Liver (tissue), 9 donors: ENCODE measurements around the gene STAT6. TPM values are rescaled to one million over a fixed set of nuclear protein-coding genes. Genes with fewer than 3 reads are reported as not detected.

Experiments used
- DNase-seq: peaks from one replicate; pipeline ENCODE4 v3.0.0-alpha.2; 2017; ENCODE audit warnings: low spot score
- H3K27ac ChIP-seq, 2 donors: one replicate each; pipeline ENCODE4 v1.7.0; 2013; ENCODE audit warnings: inconsistent platforms in 2 of 2, low read length in 2 of 2, control low read depth in 1 of 2, low read depth in 1 of 2, mild to moderate bottlenecking in 1 of 2
- H3K27me3 ChIP-seq, 4 donors: one replicate each; pipeline versions ENCODE4 v1.6.1 to v1.7.0; 2013; ENCODE audit warnings: low read length in 3 of 4, inconsistent platforms in 1 of 4, mild to moderate bottlenecking in 1 of 4, moderate library complexity in 1 of 4; ENCODE audit not compliant: control insufficient read depth in 4 of 4, insufficient read depth in 4 of 4
- H3K36me3 ChIP-seq, 4 donors: one replicate each; pipeline versions ENCODE4 v1.6.1 to v1.7.0; 2013; ENCODE audit warnings: low read length in 3 of 4, mild to moderate bottlenecking in 3 of 4, low read depth in 1 of 4, moderate library complexity in 1 of 4; ENCODE audit not compliant: control insufficient read depth in 4 of 4, insufficient read depth in 3 of 4
- H3K4me1 ChIP-seq, 4 donors: one replicate each; pipeline versions ENCODE4 v1.6.1 to v1.7.0; 2013; ENCODE audit warnings: low read length in 3 of 4, mild to moderate bottlenecking in 3 of 4, moderate library complexity in 1 of 4; ENCODE audit not compliant: control insufficient read depth in 4 of 4, insufficient read depth in 4 of 4
- H3K4me3 ChIP-seq, 3 donors: one replicate each; pipeline versions ENCODE4 v1.6.1 to v1.7.0; 2013; ENCODE audit warnings: low read length in 3 of 3, control low read depth in 1 of 3, low read depth in 1 of 3, mild to moderate bottlenecking in 1 of 3
- H3K9ac ChIP-seq, 2 donors: one replicate each; pipeline ENCODE4 v1.7.0; 2013; ENCODE audit warnings: low read length in 2 of 2, mild to moderate bottlenecking in 2 of 2, moderate library complexity in 2 of 2, control low read depth in 1 of 2, low read depth in 1 of 2
- H3K9me3 ChIP-seq, 4 donors: one replicate each; pipeline versions ENCODE4 v1.6.1 to v1.7.0; 2013; ENCODE audit warnings: low read length in 3 of 4; ENCODE audit not compliant: control insufficient read depth in 4 of 4
- EGR1 ChIP-seq, 2 donors: IDR thresholded peaks; 2 replicates each; pipeline ENCODE4 v1.6.1; 2016 to 2018; ENCODE audit warnings: antibody characterized with exemption in 2 of 2, low read depth in 2 of 2
- FOXA2 ChIP-seq: IDR thresholded peaks from 2 replicates; pipeline ENCODE4 v1.6.1; 2016; ENCODE audit warnings: antibody characterized with exemption
- GABPA ChIP-seq, 2 donors: IDR thresholded peaks in 1 of 2; conservative IDR thresholded peaks in 1 of 2; 2 replicates each; pipeline ENCODE4 v1.6.1; 2016; ENCODE audit warnings: antibody characterized with exemption in 2 of 2, mild to moderate bottlenecking in 1 of 2, moderate library complexity in 1 of 2
- HNF4A ChIP-seq, 2 donors: conservative IDR thresholded peaks; 2 replicates each; pipeline ENCODE4 v1.6.1; 2016; ENCODE audit warnings: antibody characterized with exemption in 2 of 2, mild to moderate bottlenecking in 2 of 2
- HNF4G ChIP-seq: IDR thresholded peaks from 2 replicates; pipeline ENCODE4 v1.6.1; 2016; ENCODE audit warnings: antibody characterized with exemption
- JUND ChIP-seq, 2 donors: IDR thresholded peaks; 2 replicates each; pipeline ENCODE4 v1.6.1; 2016; ENCODE audit warnings: antibody characterized with exemption in 2 of 2
- NR2F2 ChIP-seq: IDR thresholded peaks from 2 replicates; pipeline ENCODE4 v1.6.1; 2016; ENCODE audit warnings: antibody characterized with exemption
- RAD21 ChIP-seq, 2 donors: IDR thresholded peaks; 2 replicates each; pipeline ENCODE4 v1.6.1; 2016; ENCODE audit warnings: antibody characterized with exemption in 2 of 2, mild to moderate bottlenecking in 2 of 2
- RXRA ChIP-seq, 2 donors: IDR thresholded peaks; 2 replicates each; pipeline ENCODE4 v1.6.1; 2017 to 2018; ENCODE audit warnings: antibody characterized with exemption in 2 of 2, mild to moderate bottlenecking in 1 of 2
- SP1 ChIP-seq: IDR thresholded peaks from 2 replicates; pipeline ENCODE4 v1.6.1; 2018; ENCODE audit warnings: antibody characterized with exemption, mild to moderate bottlenecking
- TAF1 ChIP-seq: conservative IDR thresholded peaks from 2 replicates; pipeline ENCODE4 v1.6.1; 2016; ENCODE audit warnings: antibody characterized with exemption, mild to moderate bottlenecking
- YY1 ChIP-seq: IDR thresholded peaks from 2 replicates; pipeline ENCODE4 v1.6.1; 2016; ENCODE audit warnings: antibody characterized with exemption, mild to moderate bottlenecking
- ZBTB33 ChIP-seq: IDR thresholded peaks from 2 replicates; pipeline ENCODE4 v1.6.1; 2016; ENCODE audit warnings: antibody characterized with exemption
- WGBS: extraction: QIAGEN DNeasy Blood & Tissue Kit; methylation state at CpG from one replicate; pipeline ENCODE4 v1.1.7; 2013; 5-methylcytosine and 5-hydroxymethylcytosine counted together
- polyA plus RNA-seq, 2 donors: library from polyadenylated mRNA; stranded (reverse) in 1 of 2; unstranded in 1 of 2; fragments of 200-250 nt in 1 of 2; fragments of >200 nt in 1 of 2; fragmentation: Nextera tagmentation in 1 of 2; extraction: Ambion mirVana in 1 of 2; gene quantifications; one replicate each; pipeline versions ENCODE4 v1.2.1 to v1.2.3, GENCODE V29; 2013 to 2015
- total RNA-seq, 2 donors: library from RNA; depleted of rRNA; stranded (reverse); fragments of >200 nt; gene quantifications; one replicate each; pipeline ENCODE4 v1.2.3, GENCODE V29; 2014
- TF ChIP-seq, protein P1 (sequence below): IDR thresholded peaks from 2 replicates; pipeline ENCODE4 v1.6.1; 2016; ENCODE audit warnings: antibody characterized with exemption, mild to moderate bottlenecking
- TF ChIP-seq, protein P2 (sequence below): IDR thresholded peaks from 2 replicates; pipeline ENCODE4 v1.6.1; 2016; ENCODE audit warnings: antibody characterized with exemption
- TF ChIP-seq, protein P3 (sequence below): IDR thresholded peaks from 2 replicates; pipeline ENCODE4 v1.6.1; 2016; ENCODE audit warnings: antibody characterized with exemption
- donor health status: healthy.
- donor health status: healthy.
- donor health status: healthy.
- donor health status: healthy.
- donor health status: healthy.

The STAT6 gene
- total and polyA plus RNA-seq, 4 donors = 27.4 to 57.4 (median 43.6) TPM

- Histone ChIP-seq H3K36me3 (peaks cover 3 to 26% (median 19%) of the 10 kb centered on the region in 4 donors), H3K9ac (no peak overlapping the region), H3K9me3 (no peaks in the 10 kb centered on the region), H3K4me1 (peaks cover 35 to 96% (median 83%) of the 10 kb centered on the region in 4 donors), H3K4me3 (no peak overlapping the region), H3K27me3 (no peaks in the 10 kb centered on the region), H3K27ac (peak overlapping the region; percentile 92 to 93)
- DNase-seq = no peak
- WGBS = 28% methylated on average over 13 of the region's 13 CpGs
- TF ChIP-seq RXRA (IDR thresholded peaks at IDR 0.05) (no peak), ZBTB33 (no peak), TAF1 (no peak), HNF4A (conservative IDR thresholded peaks at IDR 0.05) (no peak)
- TF ChIP-seq, protein P1, sequence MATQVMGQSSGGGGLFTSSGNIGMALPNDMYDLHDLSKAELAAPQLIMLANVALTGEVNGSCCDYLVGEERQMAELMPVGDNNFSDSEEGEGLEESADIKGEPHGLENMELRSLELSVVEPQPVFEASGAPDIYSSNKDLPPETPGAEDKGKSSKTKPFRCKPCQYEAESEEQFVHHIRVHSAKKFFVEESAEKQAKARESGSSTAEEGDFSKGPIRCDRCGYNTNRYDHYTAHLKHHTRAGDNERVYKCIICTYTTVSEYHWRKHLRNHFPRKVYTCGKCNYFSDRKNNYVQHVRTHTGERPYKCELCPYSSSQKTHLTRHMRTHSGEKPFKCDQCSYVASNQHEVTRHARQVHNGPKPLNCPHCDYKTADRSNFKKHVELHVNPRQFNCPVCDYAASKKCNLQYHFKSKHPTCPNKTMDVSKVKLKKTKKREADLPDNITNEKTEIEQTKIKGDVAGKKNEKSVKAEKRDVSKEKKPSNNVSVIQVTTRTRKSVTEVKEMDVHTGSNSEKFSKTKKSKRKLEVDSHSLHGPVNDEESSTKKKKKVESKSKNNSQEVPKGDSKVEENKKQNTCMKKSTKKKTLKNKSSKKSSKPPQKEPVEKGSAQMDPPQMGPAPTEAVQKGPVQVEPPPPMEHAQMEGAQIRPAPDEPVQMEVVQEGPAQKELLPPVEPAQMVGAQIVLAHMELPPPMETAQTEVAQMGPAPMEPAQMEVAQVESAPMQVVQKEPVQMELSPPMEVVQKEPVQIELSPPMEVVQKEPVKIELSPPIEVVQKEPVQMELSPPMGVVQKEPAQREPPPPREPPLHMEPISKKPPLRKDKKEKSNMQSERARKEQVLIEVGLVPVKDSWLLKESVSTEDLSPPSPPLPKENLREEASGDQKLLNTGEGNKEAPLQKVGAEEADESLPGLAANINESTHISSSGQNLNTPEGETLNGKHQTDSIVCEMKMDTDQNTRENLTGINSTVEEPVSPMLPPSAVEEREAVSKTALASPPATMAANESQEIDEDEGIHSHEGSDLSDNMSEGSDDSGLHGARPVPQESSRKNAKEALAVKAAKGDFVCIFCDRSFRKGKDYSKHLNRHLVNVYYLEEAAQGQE = no peak
These were observed 38.2 kb upstream of the STAT6 start for GRCh38 chr12:57149245-57149900.

DNA sequence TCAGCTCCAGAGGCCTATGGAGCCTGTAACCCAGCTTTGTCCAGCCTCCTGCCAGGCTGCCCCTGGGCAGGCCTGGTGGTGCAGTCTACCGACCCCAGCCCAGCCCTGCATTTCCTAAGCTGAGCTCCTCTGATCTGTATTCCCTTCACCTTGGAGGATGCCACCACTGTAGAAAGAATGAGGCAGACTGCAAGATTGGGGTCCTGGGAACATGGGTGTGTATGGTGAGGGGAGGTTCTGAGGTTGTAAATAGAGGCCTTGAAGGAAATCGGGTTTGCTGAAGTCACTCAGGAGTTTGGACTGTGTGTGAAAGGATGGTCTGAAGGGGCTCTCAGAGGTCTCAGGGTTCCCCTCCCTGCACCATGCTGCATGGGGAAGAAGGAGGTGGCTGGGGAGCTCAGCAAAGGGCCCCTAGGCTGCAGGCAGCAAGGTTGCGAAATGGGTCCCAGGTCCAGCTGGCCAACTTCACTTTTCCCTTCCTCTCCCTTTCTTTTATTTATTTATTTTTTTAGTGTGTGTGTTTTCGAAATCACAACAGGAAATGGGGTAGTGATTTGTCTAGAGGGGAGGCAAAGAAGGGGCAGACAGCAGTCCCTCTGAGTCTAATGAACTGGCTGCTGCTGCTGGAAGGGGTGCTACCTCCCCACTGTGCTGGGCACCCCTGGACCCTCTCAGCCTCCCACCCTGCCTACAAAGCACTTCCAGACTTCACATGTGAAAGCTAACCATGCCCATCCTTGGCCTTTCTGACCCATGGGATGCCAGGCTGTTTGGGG, 37.5 kb upstream of the STAT6 start:
- DNase-seq = no peak
- Histone ChIP-seq H3K27ac (peak overlapping the region; percentile 92 to 93), H3K36me3 (peaks cover 3 to 28% (median 21%) of the 10 kb centered on the region in 4 donors), H3K9me3 (no peaks in the 10 kb centered on the region), H3K9ac (no peak overlapping the region), H3K27me3 (no peaks in the 10 kb centered on the region), H3K4me1 (peaks cover 32 to 89% (median 77%) of the 10 kb centered on the region in 4 donors), H3K4me3 (no peak overlapping the region)
- WGBS = 22% methylated on average over 4 of the region's 4 CpGs
- peak in 1 of 2 donors; percentile 55 for TF ChIP-seq JUND (IDR thresholded peaks at IDR 0.05)
- peak; percentile 58 for TF ChIP-seq SP1
- no peak for TF ChIP-seq TAF1
- peak; percentile 16 for TF ChIP-seq NR2F2
- TF ChIP-seq RAD21 (IDR thresholded peaks at IDR 0.05) = peak in 1 of 2 donors; percentile 42
- peak in 1 of 2 donors; percentile 82 for TF ChIP-seq EGR1 (IDR thresholded peaks at IDR 0.05; ENCODE audit: low read depth in 2 of 2)
- TF ChIP-seq GABPA (IDR thresholded peaks at IDR 0.05 in 1 of 2, conservative IDR thresholded peaks at IDR 0.05 in 1 of 2) = peak in 1 of 2 donors; percentile 27
- TF ChIP-seq, protein P1 = no peak
- TF ChIP-seq FOXA2 = no peak
- no peak for TF ChIP-seq ZBTB33
- TF ChIP-seq, protein P2, sequence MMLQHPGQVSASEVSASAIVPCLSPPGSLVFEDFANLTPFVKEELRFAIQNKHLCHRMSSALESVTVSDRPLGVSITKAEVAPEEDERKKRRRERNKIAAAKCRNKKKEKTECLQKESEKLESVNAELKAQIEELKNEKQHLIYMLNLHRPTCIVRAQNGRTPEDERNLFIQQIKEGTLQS = no peak
- TF ChIP-seq, protein P3, sequence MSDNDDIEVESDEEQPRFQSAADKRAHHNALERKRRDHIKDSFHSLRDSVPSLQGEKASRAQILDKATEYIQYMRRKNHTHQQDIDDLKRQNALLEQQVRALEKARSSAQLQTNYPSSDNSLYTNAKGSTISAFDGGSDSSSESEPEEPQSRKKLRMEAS = peak; percentile 79
- TF ChIP-seq HNF4A (conservative IDR thresholded peaks at IDR 0.05) = peak; percentile 87 to 89
- peak; percentile 64 for TF ChIP-seq HNF4G
- peak; percentile 52 to 62 for TF ChIP-seq RXRA (IDR thresholded peaks at IDR 0.05)
- no peak for TF ChIP-seq YY1
